GM12874 (cell line): Measurements from ENCODE around the gene GPR157.

Experiments
- CTCF ChIP-seq: IDR thresholded peaks from 2 replicates; pipeline ENCODE4 v1.5.1; 2011; ENCODE audit warnings: low read depth, mild to moderate bottlenecking, control low read depth, low read length, moderate library complexity; ENCODE audit not compliant: insufficient read depth

The GPR157 gene

DNA sequence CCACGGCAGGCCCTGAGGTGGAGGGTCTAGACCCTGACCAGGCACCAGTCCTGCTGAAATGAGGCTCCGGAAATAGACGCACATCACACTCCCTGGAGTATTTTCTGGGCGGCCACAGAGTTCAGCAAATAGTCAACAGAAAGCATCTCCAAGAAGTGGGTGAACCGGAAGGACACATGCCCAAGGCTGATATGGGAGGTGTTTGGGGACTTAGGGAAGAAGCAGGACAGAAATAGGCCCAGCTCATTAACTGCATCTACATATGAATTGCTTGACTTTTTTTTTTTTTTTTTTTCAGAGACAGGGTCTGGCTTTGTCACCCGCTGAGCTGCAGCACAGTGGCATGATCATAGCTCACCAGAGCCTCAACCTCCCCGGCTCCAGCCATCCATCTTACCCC lies 36.5 kb upstream of the GPR157 start:
- TF ChIP-seq CTCF: no peak

DNA sequence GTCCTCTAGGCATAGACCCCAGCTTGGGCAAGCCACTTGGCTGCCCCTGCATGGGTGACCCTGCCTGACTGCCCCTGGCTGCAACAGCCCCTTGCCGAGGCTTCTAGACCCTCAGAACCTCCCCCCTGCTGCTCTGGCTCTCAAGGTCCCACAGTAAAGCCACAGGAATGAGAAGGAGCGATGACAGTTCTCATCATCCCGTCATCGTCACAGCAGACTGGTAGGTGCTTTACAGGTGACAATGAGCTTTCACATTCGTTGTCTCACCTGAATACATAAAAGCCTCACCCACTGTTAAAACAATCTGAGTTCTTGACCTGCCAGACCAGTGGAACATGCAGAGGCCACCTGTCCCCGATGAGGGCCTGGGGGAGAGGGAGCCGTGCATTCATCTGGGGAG lies 36.0 kb upstream of the GPR157 start:
- TF ChIP-seq CTCF: no peak

GRCh38 chr1:9164532-9164900 lies 35.6 kb upstream of the GPR157 start:
- no peak for TF ChIP-seq CTCF

DNA sequence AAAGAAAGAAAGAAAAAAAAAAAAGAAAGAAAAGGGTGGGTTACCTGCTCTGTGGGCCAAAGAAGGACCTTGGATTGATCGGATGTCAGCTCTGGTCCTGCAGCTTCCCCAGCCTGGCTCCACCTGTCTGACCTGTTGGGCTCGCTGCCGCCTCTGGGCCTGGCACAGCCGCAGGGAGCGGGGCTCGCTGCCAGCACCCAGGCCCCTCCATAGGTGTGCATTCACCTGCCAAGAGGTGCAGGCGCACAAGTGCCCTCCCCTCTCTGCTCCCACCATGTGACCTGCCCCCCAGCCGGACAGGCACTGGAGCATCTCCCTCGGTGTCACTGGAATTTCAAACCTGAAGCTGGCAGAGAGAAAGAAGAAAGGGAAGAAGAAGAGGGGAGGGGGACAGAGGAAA lies 33.1 kb upstream of the GPR157 start:
- TF ChIP-seq CTCF: no peak

DNA sequence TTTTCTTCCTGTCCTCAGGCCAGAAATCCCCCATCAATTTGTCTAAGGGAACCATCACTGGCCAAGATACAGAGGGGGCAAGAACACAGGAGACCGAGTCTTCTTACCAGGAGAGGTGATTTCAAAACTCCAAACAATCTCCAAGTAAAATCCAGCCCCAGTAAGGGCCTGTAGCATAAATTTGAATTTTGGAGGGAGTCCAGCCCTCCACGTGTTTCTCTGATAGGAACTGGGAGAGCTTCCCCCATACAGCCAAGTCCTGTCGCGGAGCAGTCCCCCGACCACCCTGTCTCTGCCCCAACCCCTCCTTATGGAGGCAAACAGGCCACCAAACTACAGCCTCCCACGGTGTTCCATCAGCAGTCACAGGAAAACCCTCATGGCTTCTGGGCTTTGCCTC lies 32.4 kb upstream of the GPR157 start:
- TF ChIP-seq CTCF: no peak

DNA sequence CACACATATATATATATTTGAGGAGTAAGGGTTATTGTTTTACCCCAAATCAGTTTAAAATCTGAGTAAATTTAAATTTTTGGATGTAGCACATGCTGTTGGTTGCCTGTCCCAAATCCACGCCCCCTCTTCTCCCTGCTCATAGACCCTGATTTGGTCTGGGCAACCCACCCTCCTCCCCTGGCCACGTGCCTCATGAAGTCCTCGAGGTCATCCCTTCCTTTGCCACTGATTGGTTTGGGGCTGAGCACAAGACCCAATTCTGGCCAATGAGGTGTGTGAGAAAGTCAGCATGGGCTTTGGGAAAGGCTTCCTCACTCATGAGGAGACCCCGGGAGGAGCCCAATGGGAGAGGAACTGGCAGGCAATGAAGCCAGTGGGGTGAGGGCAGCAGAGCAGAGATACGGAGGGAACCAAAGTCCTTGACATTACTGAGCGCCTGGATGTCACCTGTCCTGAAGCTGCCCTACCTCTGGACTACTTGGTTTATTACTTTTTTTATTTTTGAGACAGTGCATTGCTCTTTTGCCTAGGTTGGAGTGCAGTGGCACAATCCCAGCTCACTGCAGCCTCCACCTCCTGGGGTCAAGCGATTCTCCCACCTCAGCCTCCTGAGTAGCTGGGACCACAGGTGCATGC lies 31.3 kb upstream of the GPR157 start:
- no peak for TF ChIP-seq CTCF

- no peak for TF ChIP-seq CTCF
Measured at GRCh38 chr1:9155879-9156278, 27.0 kb upstream of the GPR157 start.
